WERI-Rb-1 (cell line): ENCODE results near the gene CFAP298.
"Not testable (repeated sequence)": the region's sequence is repeated elsewhere in the genome, so short reads cannot be mapped to it uniquely, and the experiment has no call there.

Experiments used
- DNase-seq: peaks from one replicate; pipeline ENCODE4 v3.0.0-alpha.2; 2020
- H3K27ac ChIP-seq: fragments of 250-450 bp; sonication (Bioruptor Pico); 2 replicates; pipeline ENCODE4 v1.5.1; 2020; ENCODE audit warnings: mild to moderate bottlenecking, moderate library complexity
- H3K27me3 ChIP-seq: fragments of 250-450 bp; sonication (Bioruptor Pico); 2 replicates; pipeline ENCODE4 v1.5.1; 2021; ENCODE audit warnings: mild to moderate bottlenecking, low read depth, moderate library complexity; ENCODE audit not compliant: insufficient read depth, severe bottlenecking
- H3K36me3 ChIP-seq: fragments of 250-450 bp; sonication (Bioruptor Pico); 2 replicates; pipeline ENCODE4 v1.5.1; 2020; ENCODE audit warnings: mild to moderate bottlenecking, moderate library complexity
- H3K4me3 ChIP-seq: 2 replicates; pipeline ENCODE4 v1.5.1; 2011; ENCODE audit warnings: low read depth, mild to moderate bottlenecking, control low read depth, low read length
- H3K9me3 ChIP-seq: fragments of 250-450 bp; sonication (Bioruptor Pico); 2 replicates; pipeline ENCODE4 v1.5.1; 2021; ENCODE audit warnings: mild to moderate bottlenecking, moderate library complexity; ENCODE audit not compliant: severe bottlenecking
- TF ChIP-seq, protein P1 (sequence below): IDR thresholded peaks from 2 replicates; pipeline ENCODE4 v1.5.1; 2011; ENCODE audit warnings: low read depth, mild to moderate bottlenecking, control low read depth, inconsistent platforms, low read length

Gene CFAP298

DNA sequence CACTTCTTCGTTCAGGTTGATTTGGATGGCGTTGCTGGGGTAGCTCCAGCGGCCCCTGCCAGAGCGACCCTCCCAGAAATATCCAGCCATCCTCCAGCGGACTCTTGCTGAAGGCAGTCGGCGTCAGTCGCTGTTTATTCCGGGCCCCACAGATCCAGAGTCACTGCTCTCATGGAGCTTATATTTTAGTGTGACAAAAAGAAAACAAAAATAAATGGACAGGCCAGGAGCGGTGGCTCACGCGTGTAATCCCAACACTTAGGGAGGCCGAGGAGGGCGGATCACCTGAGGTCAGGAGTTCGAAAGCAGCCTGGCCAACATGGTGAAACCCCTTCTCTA is 791 bp upstream of the CFAP298 start:
- Histone ChIP-seq H3K27ac (peak overlapping the region; percentile 75), H3K4me3 (peak overlapping the region; percentile 72), H3K9me3 (no peaks in the 10 kb centered on the region), H3K27me3 (no peaks in the 10 kb centered on the region), H3K36me3 (peaks cover 19% of the 10 kb centered on the region)
- no peak for DNase-seq
- TF ChIP-seq, protein P1, sequence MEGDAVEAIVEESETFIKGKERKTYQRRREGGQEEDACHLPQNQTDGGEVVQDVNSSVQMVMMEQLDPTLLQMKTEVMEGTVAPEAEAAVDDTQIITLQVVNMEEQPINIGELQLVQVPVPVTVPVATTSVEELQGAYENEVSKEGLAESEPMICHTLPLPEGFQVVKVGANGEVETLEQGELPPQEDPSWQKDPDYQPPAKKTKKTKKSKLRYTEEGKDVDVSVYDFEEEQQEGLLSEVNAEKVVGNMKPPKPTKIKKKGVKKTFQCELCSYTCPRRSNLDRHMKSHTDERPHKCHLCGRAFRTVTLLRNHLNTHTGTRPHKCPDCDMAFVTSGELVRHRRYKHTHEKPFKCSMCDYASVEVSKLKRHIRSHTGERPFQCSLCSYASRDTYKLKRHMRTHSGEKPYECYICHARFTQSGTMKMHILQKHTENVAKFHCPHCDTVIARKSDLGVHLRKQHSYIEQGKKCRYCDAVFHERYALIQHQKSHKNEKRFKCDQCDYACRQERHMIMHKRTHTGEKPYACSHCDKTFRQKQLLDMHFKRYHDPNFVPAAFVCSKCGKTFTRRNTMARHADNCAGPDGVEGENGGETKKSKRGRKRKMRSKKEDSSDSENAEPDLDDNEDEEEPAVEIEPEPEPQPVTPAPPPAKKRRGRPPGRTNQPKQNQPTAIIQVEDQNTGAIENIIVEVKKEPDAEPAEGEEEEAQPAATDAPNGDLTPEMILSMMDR = no peak

DNA sequence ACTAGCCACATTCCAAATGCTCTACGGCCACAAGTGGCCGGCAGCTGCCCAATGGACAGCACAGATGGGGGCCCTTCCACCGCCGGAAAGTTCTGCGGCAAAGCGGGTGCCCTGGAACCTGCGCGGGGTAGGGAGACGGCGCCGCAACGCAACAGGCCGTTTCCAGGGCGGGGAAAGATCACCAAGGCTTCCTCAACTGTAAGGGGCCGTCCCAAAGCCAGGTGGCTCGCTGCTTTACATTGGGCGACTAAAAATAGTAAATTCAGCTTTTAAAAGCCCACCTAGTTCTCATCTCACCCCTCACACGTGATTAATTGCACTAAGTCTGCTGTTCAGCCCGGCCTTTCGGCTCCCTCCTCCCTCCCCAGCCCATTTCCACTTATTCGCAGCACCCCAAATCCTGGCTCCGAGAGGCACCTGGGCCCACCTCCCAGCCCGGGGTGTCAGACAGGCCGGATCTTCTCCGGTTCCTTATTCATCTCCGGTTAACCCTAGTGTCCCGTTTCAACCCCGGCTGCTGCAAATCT is 643 bp downstream of the CFAP298 start:
- H3K36me3 ChIP-seq = peaks cover 31% of the 10 kb centered on the region
- no peaks in the 10 kb centered on the region for H3K9me3 ChIP-seq
- DNase-seq = peak; percentile 41
- peak overlapping the region; percentile 72 for H3K4me3 ChIP-seq
- TF ChIP-seq, protein P1 = no peak
- peak overlapping the region; percentile 75 for H3K27ac ChIP-seq
- H3K27me3 ChIP-seq = no peaks in the 10 kb centered on the region

DNA sequence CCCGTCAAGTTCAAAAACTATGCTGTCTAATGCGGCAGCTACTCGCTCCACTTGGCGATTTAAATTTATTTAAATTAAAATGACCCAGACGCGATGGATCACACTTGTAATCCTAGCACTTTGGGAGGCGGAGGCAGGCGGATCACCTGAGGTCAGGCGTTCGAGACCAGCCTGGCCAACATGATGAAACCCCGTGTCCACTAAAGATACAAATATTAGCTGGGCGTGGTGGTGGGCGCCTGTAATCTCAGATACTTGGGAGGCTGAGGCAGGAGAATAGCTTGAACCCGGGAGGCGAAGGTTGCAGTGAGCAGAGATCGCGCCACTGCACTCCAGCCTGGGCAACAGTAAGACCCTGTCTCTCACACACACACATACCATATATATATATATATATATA is 1.2 kb downstream of the CFAP298 start:
- not testable (repeated sequence) for H3K27ac ChIP-seq
- peak overlapping the region; percentile 72 for H3K4me3 ChIP-seq

DNA sequence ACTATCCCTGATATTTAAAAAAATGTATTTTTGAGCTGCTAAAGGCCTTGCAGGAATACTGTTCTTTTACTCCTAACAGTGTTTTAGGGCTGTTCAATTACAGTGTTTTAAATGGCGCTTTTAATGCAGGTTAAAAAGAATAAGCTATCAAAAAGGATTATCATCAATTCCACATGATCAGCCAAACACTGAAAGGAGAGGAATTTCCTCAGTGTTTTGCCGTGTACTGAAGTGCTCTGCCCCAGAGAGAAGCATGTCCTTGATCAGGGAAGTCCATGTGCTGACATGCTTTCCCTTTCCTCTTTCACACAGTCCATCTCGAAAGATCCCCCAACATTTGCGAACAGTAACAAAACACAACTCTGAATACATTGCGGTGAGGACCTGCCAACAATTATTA is 3.3 kb downstream of the CFAP298 start:
- Histone ChIP-seq H3K9me3 (no peaks in the 10 kb centered on the region), H3K27ac (no peak overlapping the region), H3K27me3 (no peaks in the 10 kb centered on the region), H3K4me3 (no peak overlapping the region), H3K36me3 (peaks cover 56% of the 10 kb centered on the region)
- no peak for DNase-seq
- TF ChIP-seq, protein P1 = no peak

More for the DNA sequence above, 1.2 kb downstream of the CFAP298 start:
- H3K36me3 ChIP-seq = peaks cover 37% of the 10 kb centered on the region
- H3K9me3 ChIP-seq, DNase-seq, H3K27me3 ChIP-seq: not testable (repeated sequence)

DNA sequence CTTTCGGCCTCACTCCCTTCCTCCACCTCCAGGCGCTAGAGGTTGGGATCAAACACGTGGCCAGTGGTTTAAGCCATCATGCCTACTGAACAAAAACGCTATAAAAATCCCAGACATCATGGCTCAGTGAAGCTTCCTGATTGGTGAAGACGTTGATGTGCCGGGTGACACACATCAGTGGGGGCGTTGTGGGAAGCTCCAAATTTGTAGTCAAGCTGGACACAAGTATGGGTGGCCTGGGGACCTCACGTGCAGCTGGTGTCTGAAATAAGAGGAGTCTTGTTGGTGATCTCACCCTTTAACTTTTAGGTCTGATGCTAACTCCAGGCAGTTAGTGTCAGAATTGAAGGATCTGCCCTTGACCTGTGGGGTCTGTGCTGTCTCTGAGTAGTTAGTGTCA is 6.7 kb downstream of the CFAP298 start:
- peak overlapping the region; percentile 71 for H3K27ac ChIP-seq

DNA sequence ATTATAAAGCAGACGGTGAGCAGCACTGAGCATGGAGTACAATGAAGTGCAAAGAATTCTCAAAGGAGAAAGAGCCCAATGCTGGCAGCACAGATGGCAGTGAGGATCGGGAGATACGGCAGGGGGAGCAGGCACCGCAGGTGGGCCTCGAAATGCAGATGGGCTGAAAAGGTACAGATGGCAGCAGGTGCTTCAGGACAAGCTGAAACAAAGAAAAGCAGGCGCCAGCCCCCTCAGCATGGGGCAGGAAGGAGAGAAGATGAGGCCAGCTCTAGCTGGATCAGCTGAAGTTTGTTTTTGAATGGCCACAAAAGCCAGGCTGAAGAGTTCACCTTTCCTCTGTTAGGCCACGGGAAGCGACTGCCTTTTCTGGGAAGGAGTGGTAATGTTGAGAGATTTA is 7.7 kb downstream of the CFAP298 start:
- peaks cover 83% of the 10 kb centered on the region for H3K36me3 ChIP-seq
- DNase-seq = peak; percentile 75
- no peaks in the 10 kb centered on the region for H3K9me3 ChIP-seq
- no peaks in the 10 kb centered on the region for H3K27me3 ChIP-seq
- H3K4me3 ChIP-seq = no peak overlapping the region
- peak overlapping the region; percentile 71 for H3K27ac ChIP-seq
- TF ChIP-seq, protein P1 = no peak

More for the DNA sequence above, 6.7 kb downstream of the CFAP298 start:
- Histone ChIP-seq H3K27me3 (no peaks in the 10 kb centered on the region), H3K9me3 (no peaks in the 10 kb centered on the region), H3K36me3 (peaks cover 86% of the 10 kb centered on the region), H3K4me3 (no peak overlapping the region)
- no peak for DNase-seq
- TF ChIP-seq, protein P1 = no peak
